GM12873 (cell line): ENCODE measurements around the gene EPHA10.

Experiments
- CTCF ChIP-seq: IDR thresholded peaks from 2 replicates; pipeline ENCODE4 v1.5.1; 2012; ENCODE audit warnings: low read depth, mild to moderate bottlenecking, moderate library complexity, low read length, control low read depth; ENCODE audit not compliant: insufficient read depth; ENCODE audit errors: missing control alignments

EPHA10 gene

GRCh38 chr1:37726751-37727585, 38.0 kb downstream of the EPHA10 start:
- no peak for TF ChIP-seq CTCF

- TF ChIP-seq CTCF: no peak
Measured at GRCh38 chr1:37725851-37726613, 38.9 kb downstream of the EPHA10 start.

DNA sequence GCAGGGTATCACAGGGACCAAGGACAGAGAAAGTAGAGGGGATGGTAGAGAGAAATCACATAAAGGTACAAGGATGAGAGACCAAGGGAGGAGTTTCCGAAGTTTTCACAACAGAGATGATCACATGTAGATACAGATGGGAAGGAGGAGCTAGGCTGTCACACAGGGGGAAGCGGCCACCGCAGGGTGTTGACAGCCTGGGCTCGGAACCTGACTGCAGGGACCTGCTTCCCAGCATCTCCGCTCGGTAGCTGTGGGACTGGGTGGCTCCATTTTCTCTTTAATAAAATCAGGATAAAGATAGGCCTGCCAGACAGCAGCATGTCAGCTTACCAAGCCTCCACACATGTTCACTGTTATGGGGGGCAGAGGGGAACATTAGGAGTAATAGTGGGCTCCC, 40.3 kb downstream of the EPHA10 start:
- TF ChIP-seq CTCF: no peak

DNA sequence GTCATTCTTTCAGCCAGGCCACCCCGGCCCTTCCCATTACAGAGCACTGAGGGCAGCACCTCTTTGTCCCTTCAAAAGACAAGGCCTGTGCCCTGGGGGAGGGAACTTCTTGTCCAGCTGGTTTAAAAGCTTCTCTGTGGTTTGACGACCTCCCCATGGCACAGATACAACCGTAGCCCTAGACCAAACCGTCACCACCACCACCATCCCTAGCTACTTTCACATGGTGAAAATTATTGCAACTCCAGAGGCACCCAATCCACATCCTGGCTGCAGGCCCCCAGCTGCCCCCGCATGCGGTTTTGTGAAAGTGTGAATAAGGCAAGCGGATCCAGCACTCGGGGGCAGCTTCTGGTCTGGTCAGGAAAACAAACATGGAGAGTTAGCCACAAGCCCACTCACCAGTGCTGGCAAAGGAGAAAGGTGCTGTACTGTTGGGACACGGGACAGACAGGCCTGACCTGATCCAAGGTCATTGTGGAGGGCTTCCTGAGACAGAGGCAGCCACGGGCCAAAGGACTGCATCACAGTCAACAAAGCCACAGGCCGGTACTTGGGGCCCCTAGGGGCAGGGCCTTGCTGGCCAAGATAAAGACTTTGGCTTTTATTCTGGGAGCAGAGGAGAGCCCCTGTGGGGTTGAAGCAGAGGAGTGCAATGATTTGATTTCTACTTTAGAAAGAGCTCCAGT, 41.4 kb downstream of the EPHA10 start:
- no peak for TF ChIP-seq CTCF

DNA sequence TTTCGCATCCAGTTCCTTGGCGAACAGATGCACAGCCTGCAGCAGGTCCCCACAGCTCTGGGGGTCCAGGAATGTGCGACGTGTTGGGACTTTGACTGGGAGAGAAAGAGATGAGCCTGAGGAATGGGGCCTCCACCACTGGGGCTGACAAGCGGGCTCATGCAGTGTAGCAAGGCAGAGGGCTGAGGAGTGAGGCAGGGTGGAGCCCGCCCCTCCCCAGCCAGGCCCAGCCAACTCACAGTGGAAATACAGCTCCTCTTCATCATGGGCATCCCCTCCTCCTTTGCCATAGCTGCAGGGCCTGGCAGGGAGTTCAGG, 41.9 kb downstream of the EPHA10 start:
- no peak for TF ChIP-seq CTCF

DNA sequence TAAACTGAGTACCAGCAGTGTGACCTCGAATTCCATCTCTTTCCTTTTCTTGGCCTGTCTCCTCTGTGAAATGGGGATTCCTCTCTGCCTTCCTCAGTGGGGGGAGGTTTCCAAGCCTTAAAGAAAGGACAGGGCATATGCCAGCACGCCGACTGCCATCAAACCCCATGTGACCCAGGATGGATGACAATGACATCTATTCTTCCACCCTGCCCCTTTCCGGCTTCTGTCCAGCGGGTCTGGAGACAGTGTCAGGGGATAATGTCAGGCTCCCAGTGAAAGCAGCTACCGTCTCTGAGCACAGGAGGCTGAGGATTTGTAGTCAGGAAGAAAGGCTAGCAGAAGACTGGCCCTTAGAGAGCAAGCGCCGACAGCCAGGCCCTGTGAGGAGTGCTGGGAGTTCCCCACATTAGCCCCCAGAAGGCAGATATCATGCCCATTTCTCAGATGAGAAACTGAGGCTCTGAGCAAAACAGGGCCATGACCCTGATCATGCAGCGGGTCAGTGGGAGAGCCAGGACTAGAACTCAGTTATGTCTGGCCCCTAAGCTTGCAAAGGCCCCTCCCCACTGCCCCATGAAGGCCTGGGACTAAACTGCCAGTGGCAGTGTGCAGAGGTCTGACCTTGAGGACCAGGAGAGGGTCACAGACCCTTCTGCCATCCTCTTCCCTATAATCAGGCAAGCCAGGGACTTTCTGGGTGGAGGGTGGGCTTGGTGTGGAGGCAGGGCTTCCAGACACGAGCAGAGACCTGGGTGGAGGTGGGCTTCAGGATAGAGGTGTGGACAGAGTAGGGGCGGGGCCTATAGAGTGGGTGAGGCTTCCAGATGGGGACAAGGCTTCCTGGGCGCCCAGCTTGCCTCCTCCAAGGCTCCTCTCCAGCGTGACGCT, 42.5 kb downstream of the EPHA10 start:
- no peak for TF ChIP-seq CTCF
